22Rv1 (cell line): Measurements from ENCODE around the gene IGF1R.

ENCODE experiments used
- H3K27ac ChIP-seq: fragments of 450-650 bp; 2 replicates; pipeline ENCODE4 v1.5.1; 2017
- ZFX ChIP-seq: fragments of 450-650 bp; IDR thresholded peaks from 2 replicates; pipeline ENCODE4 v1.6.1; 2017; ENCODE audit warnings: antibody characterized with exemption, borderline replicate concordance
- TF ChIP-seq, protein P1 (sequence below): fragments of 450-650 bp; IDR thresholded peaks from 2 replicates; pipeline ENCODE4 v1.5.1; 2017; ENCODE audit warnings: mild to moderate bottlenecking

The IGF1R gene

GRCh38 chr15:98824595-98824994, 176.3 kb downstream of the IGF1R start:
- TF ChIP-seq, protein P1, sequence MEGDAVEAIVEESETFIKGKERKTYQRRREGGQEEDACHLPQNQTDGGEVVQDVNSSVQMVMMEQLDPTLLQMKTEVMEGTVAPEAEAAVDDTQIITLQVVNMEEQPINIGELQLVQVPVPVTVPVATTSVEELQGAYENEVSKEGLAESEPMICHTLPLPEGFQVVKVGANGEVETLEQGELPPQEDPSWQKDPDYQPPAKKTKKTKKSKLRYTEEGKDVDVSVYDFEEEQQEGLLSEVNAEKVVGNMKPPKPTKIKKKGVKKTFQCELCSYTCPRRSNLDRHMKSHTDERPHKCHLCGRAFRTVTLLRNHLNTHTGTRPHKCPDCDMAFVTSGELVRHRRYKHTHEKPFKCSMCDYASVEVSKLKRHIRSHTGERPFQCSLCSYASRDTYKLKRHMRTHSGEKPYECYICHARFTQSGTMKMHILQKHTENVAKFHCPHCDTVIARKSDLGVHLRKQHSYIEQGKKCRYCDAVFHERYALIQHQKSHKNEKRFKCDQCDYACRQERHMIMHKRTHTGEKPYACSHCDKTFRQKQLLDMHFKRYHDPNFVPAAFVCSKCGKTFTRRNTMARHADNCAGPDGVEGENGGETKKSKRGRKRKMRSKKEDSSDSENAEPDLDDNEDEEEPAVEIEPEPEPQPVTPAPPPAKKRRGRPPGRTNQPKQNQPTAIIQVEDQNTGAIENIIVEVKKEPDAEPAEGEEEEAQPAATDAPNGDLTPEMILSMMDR, result no peak
- TF ChIP-seq ZFX, result no peak
- no peak overlapping the region for H3K27ac ChIP-seq

- no peak overlapping the region for H3K27ac ChIP-seq
- TF ChIP-seq ZFX, result no peak
- TF ChIP-seq, protein P1, result no peak
Measured at GRCh38 chr15:98826658-98827057, 178.3 kb downstream of the IGF1R start.

- TF ChIP-seq ZFX, result no peak
- TF ChIP-seq, protein P1, result no peak
- no peak overlapping the region for H3K27ac ChIP-seq
Measured at GRCh38 chr15:98827217-98827616, 178.9 kb downstream of the IGF1R start.

DNA sequence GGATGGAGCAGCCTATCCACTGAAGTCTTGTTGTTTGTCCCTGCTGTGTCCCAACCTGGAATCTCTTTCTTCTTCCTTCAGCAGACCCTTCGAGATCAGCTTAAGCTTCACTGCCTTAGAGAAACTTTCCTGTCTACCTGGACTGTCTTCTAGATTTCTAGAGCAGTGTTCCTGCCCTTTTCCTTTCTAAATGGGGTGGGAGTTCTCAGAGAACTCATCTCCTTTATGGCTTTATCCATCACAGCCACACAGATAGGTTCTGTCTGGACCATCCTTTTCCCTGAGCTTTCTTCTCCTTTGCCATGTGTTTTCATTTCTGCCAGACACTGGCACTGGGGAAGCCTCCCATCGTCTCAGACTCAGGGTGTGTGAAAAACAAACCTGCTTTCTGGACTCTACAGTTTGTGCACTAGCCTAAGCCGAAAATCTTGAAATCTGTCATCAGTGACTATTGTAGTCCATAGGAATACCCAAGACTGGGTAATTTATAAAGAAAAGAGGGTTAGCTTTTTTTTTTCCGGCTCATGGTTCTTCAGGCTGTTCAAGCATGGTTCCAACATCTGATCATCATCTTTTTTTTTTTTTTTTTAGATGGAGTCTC, 181.8 kb downstream of the IGF1R start:
- no peak overlapping the region for H3K27ac ChIP-seq
- TF ChIP-seq, protein P1, result no peak
- no peak for TF ChIP-seq ZFX

GRCh38 chr15:98834976-98835375, 186.6 kb downstream of the IGF1R start:
- H3K27ac ChIP-seq, result no peak overlapping the region
- TF ChIP-seq ZFX, result no peak
- TF ChIP-seq, protein P1, result no peak

DNA sequence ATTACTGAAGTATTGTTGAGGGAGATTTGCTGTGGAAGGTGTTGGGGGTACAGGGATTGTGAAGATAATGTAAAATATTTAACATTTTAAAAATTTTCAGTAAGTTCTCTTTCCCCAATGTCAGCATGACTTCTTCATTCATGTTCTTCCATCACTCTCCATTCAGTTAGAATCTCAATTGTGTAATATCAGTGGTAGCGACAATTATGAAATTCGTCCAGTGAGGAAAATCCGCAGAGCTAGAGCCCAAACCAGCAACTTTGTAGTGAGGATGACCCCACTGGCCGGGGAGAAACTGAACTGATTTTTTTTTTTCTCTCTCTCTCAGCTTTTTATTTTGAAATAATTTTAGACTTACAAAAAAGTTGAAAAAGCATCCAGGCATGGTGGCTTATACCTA, 187.5 kb downstream of the IGF1R start:
- no peak for TF ChIP-seq ZFX
- TF ChIP-seq, protein P1, result no peak
- H3K27ac ChIP-seq, result no peak overlapping the region

DNA sequence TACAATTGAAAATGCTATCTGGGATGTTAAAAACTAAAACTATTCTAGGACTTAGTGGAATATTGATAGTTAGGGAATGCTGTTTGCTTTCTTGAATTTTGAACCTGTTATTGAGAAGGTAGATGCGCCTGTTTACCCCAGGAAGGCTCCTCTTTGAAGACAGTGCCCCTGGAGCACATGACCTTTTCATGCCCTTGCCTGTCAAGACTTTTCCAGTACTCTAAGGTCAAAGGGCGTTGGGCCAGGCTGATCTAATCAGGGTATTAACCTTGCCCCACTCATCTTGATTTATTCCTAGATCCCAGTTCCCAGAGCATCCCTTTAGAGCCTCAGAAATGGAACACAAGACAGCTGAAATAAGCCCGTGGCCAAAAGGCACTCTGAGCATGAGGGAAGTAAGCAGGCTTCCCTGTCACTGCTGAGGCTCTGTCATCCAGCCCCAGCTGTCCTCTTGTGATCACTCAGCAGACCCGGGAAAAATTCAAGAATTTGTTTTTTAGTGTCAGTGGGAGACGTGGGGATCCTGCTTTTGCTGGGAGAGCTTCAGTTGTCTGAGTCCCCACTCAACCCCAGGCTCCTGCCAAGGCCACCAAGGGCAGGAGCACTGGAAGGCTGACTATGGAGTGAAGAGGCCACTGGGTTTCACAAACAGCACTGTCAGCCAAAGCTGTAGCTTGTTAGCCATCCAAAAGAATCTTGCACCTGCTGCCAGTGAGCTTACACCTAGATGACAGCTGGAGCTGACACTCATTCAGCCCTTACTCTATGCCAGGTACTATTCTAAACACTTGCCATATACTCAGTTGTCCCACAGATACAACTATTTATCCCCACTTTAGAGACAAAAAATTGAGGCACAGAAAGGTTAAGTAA, 190.3 kb downstream of the IGF1R start:
- no peak overlapping the region for H3K27ac ChIP-seq

More for the DNA sequence above, 190.3 kb downstream of the IGF1R start:
- no peak for TF ChIP-seq ZFX
- TF ChIP-seq, protein P1, result no peak
